Cardiac muscle cell (in vitro differentiated cells and primary cell): ENCODE results near the gene HS2ST1. TPM values are rescaled to one million over a fixed set of nuclear protein-coding genes. Genes with fewer than 3 reads are reported as not detected.

Experiments
- DNase-seq, 2 donors: peaks; one replicate each; pipeline versions ENCODE4 v3.0.0 to v3.0.0-alpha.2; 2010 to 2017; ENCODE audit warnings: low read depth in 1 of 2, low spot score in 1 of 2
- H3K27ac ChIP-seq: fragments of 200-600 bp; sonication (generic); 2 replicates; pipeline ENCODE4 v1.5.1; 2016
- H3K27me3 ChIP-seq: fragments of 200-600 bp; sonication (generic); 2 replicates; pipeline ENCODE4 v1.6.0; 2016; ENCODE audit warnings: control low read depth
- H3K36me3 ChIP-seq: fragments of 200-600 bp; sonication (generic); 2 replicates; pipeline ENCODE4 v1.5.1; 2016; ENCODE audit warnings: control low read depth
- H3K4me1 ChIP-seq: fragments of 200-600 bp; sonication (generic); 2 replicates; pipeline ENCODE4 v1.8.1; 2017; ENCODE audit warnings: low read depth, mild to moderate bottlenecking, mixed run types
- H3K4me3 ChIP-seq: fragments of 200-600 bp; sonication (generic); 2 replicates; pipeline ENCODE4 v1.5.1; 2016; ENCODE audit warnings: mild to moderate bottlenecking
- H3K9me3 ChIP-seq: fragments of 200-600 bp; sonication (generic); 2 replicates; pipeline ENCODE4 v1.5.1; 2017; ENCODE audit warnings: low read depth, mild to moderate bottlenecking, control low read depth
- polyA plus RNA-seq: library from polyadenylated mRNA; unstranded; fragments of >200 nt; fragmentation: Nextera tagmentation; extraction: Ambion mirVana; gene quantifications from 2 replicates; pipeline ENCODE4 v1.2.1, GENCODE V29; 2016
- total RNA-seq: library from RNA; depleted of rRNA; stranded (reverse); fragments of >200 nt; gene quantifications from 2 replicates; pipeline ENCODE4 v1.2.3, GENCODE V29; 2016
- TF ChIP-seq, protein P1 (sequence below): IDR thresholded peaks from 2 replicates; pipeline ENCODE4 v1.5.1; 2012; ENCODE audit warnings: low read depth, mild to moderate bottlenecking, low read length

Gene HS2ST1
- total and polyA plus RNA-seq, 2 experiments from 2014 or later: 13.9 to 19.0 TPM

DNA sequence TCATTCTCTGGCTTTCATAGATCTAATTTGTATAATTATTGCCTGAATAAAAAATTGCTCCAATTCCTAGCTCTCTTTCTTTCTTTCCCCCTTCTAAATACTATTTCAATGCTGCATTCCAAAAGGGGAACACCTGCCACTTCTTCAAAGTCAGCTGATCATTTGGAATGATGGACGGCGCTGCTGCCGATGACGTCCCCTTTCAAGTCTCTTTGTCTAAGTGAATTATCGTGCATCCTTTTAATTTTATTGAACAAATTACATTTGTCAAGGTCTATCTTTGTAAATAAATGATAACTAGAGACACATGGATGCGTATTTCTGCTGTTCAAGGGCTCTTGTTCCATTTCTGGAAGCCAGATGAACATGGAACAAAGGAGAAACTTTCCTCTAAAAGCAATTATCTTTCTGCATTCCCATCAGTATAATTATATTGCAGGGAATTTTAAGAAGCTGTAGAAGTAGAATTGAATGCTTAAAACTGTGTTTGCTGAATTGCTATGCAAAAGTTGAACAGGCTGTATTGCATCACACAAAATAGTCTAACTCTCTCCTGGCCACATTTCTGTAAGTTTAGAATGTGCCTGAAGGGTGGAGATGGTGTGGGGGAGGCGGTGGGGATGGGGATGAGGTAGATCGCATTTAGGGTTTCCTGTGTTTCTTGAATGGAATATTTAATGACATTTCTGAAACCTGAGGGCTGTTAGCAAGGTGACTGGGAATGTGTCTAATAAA, 222.3 kb downstream of the HS2ST1 start:
- no peaks in the 10 kb centered on the region for H3K36me3 ChIP-seq
- TF ChIP-seq, protein P1, sequence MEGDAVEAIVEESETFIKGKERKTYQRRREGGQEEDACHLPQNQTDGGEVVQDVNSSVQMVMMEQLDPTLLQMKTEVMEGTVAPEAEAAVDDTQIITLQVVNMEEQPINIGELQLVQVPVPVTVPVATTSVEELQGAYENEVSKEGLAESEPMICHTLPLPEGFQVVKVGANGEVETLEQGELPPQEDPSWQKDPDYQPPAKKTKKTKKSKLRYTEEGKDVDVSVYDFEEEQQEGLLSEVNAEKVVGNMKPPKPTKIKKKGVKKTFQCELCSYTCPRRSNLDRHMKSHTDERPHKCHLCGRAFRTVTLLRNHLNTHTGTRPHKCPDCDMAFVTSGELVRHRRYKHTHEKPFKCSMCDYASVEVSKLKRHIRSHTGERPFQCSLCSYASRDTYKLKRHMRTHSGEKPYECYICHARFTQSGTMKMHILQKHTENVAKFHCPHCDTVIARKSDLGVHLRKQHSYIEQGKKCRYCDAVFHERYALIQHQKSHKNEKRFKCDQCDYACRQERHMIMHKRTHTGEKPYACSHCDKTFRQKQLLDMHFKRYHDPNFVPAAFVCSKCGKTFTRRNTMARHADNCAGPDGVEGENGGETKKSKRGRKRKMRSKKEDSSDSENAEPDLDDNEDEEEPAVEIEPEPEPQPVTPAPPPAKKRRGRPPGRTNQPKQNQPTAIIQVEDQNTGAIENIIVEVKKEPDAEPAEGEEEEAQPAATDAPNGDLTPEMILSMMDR: no peak
- no peak overlapping the region for H3K4me3 ChIP-seq
- no peaks in the 10 kb centered on the region for H3K9me3 ChIP-seq
- no peaks in the 10 kb centered on the region for H3K4me1 ChIP-seq
- DNase-seq: no peak
- no peak overlapping the region for H3K27ac ChIP-seq
- H3K27me3 ChIP-seq: no peaks in the 10 kb centered on the region

- no peaks in the 10 kb centered on the region for H3K4me1 ChIP-seq
- H3K27ac ChIP-seq: no peak overlapping the region
- no peaks in the 10 kb centered on the region for H3K27me3 ChIP-seq
- H3K4me3 ChIP-seq: no peak overlapping the region
- TF ChIP-seq, protein P1: no peak
- H3K9me3 ChIP-seq: no peaks in the 10 kb centered on the region
- no peak for DNase-seq
- H3K36me3 ChIP-seq: no peaks in the 10 kb centered on the region
Measured at GRCh38 chr1:87137342-87137739, 222.9 kb downstream of the HS2ST1 start.

GRCh38 chr1:87140831-87141540, 226.6 kb downstream of the HS2ST1 start:
- DNase-seq: no peak
- Histone ChIP-seq H3K27ac (no peak overlapping the region), H3K4me3 (no peak overlapping the region), H3K9me3 (no peaks in the 10 kb centered on the region), H3K36me3 (no peaks in the 10 kb centered on the region), H3K27me3 (no peaks in the 10 kb centered on the region), H3K4me1 (no peaks in the 10 kb centered on the region)
- TF ChIP-seq, protein P1: no peak

DNA sequence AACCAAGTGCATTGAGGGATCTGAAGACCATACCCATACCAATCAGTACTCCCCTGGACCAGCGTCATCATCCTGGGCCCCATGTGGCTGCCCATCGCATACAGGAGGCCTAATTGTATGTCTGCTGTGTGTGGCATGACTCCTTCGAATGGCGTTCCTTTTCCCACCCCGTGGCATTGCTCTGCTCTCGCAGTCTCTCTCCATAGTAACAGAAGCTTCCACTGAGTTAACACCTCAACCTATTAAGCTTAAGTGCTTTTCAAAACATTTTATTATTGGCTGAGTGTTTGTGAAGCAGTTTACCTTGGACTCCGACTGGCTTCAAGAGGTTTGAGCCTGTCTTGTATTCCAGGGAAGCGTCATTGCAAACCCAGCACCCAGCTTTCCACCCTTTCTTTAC, 227.1 kb downstream of the HS2ST1 start:
- H3K4me3 ChIP-seq: no peak overlapping the region
- DNase-seq: no peak
- no peaks in the 10 kb centered on the region for H3K36me3 ChIP-seq
- H3K4me1 ChIP-seq: no peaks in the 10 kb centered on the region
- H3K9me3 ChIP-seq: no peaks in the 10 kb centered on the region
- no peaks in the 10 kb centered on the region for H3K27me3 ChIP-seq
- TF ChIP-seq, protein P1: no peak
- H3K27ac ChIP-seq: no peak overlapping the region

- H3K36me3 ChIP-seq: no peaks in the 10 kb centered on the region
- no peaks in the 10 kb centered on the region for H3K4me1 ChIP-seq
- H3K9me3 ChIP-seq: no peaks in the 10 kb centered on the region
- H3K4me3 ChIP-seq: no peak overlapping the region
- TF ChIP-seq, protein P1: no peak
- H3K27ac ChIP-seq: no peak overlapping the region
- H3K27me3 ChIP-seq: no peaks in the 10 kb centered on the region
- DNase-seq: no peak
Measured at GRCh38 chr1:87143413-87144135, 229.1 kb downstream of the HS2ST1 start.
